HepG2 (cell line): Measurements from ENCODE around the gene LDLRAD4. TPM values are rescaled to one million over a fixed set of nuclear protein-coding genes. Genes with fewer than 3 reads are reported as not detected.

Experiments used
- ATAC-seq: fragments of 200-7000 bp; cut with Tn5 transposase; 3 replicates; pipeline ENCODE4 v1.9.1; 2020; ENCODE audit warnings: mild to moderate bottlenecking, moderate library complexity
- BruUV-seq: library from RNA; stranded (reverse); fragments of 400-500 nt; replicated peaks from 2 replicates; lab custom pipeline; 2021; lab: Mats Ljungman, UMichigan
- CTCF ChIA-PET: fragments of 300-600 bp; formaldehyde crosslinking; extraction: SDS; loops from one replicate; lab custom pipeline; 2021; ENCODE audit warnings: low total read pairs, inconsistent platforms, low intra/inter-chr PET ratio; lab: Yijun Ruan, JAX
- POLR2A ChIA-PET: fragments of 350-600 bp; sonication (Branson Sonifier 250); formaldehyde crosslinking; loops from one replicate; lab custom pipeline; 2020; ENCODE audit warnings: antibody characterized with exemption, inconsistent platforms; lab: Yijun Ruan, JAX
- DNase-seq: peaks from one replicate; pipeline ENCODE4 v3.0.0-alpha.2; 2015; ENCODE audit warnings: low spot score
- FAIRE-seq: peaks from 3 replicates; lab custom pipeline; 2011; peaks lifted over from hg19 to GRCh38; lab: Jason Lieb, UNC
- H2AFZ ChIP-seq: one replicate; pipeline ENCODE4 v1.6.1; 2011; ENCODE audit warnings: low read length, inconsistent platforms
- H3K27ac ChIP-seq: fragments of 300-600 bp; 3 replicates; pipeline ENCODE4 v1.8.0; 2011; ENCODE audit warnings: mixed run types, mild to moderate bottlenecking, mixed read lengths, low read length, inconsistent platforms; ENCODE audit not compliant: insufficient read depth; ENCODE audit errors: extremely low read length
- H3K27me3 ChIP-seq, 2 experiments: fragments of 200-600 bp in 1 of 2; 2 replicates in 1 of 2; 3 replicates in 1 of 2; pipeline versions ENCODE4 v1.6.0 to v1.8.0; 2011; ENCODE audit warnings: low read length in 2 of 2, mild to moderate bottlenecking in 2 of 2, moderate library complexity in 2 of 2, inconsistent platforms in 1 of 2; ENCODE audit not compliant: insufficient read depth in 2 of 2, control insufficient read depth in 1 of 2
- H3K36me3 ChIP-seq, 2 experiments: fragments of 200-600 bp in 1 of 2; replicated peaks in 1 of 2; 2 replicates in 1 of 2; 3 replicates in 1 of 2; pipeline versions ENCODE4 v1.5.1 to v1.8.0; 2011; ENCODE audit warnings: low read length in 2 of 2, inconsistent platforms in 1 of 2; ENCODE audit not compliant: insufficient read depth in 2 of 2, control insufficient read depth in 1 of 2
- H3K4me1 ChIP-seq: 2 replicates; pipeline ENCODE4 v1.5.1; 2012; ENCODE audit warnings: low read length, inconsistent platforms; ENCODE audit not compliant: insufficient read depth
- H3K4me2 ChIP-seq: 2 replicates; pipeline ENCODE4 v1.6.0; 2011; ENCODE audit warnings: low read depth, low read length, inconsistent platforms
- H3K4me3 ChIP-seq, 3 experiments: fragments of 200-600 bp in 1 of 3; sonication (generic), shearing (Covaris generic) in 1 of 3; replicated peaks in 1 of 3; 2 replicates each; pipeline ENCODE4 v1.5.1; 2011 to 2016; ENCODE audit warnings: low read length in 3 of 3, inconsistent platforms in 2 of 3, low read depth in 2 of 3, mild to moderate bottlenecking in 2 of 3, control low read depth in 1 of 3, mixed read lengths in 1 of 3; ENCODE audit not compliant: insufficient read depth in 1 of 3
- H3K79me2 ChIP-seq: one replicate; pipeline ENCODE4 v1.6.1; 2011; ENCODE audit warnings: low read length, inconsistent platforms; ENCODE audit not compliant: insufficient read depth
- H3K9ac ChIP-seq: 2 replicates; pipeline ENCODE4 v1.6.0; 2011; ENCODE audit warnings: mild to moderate bottlenecking, low read depth, low read length, inconsistent platforms; ENCODE audit not compliant: insufficient read depth
- H3K9me3 ChIP-seq: 2 replicates; pipeline ENCODE4 v1.5.1; 2012; ENCODE audit warnings: mild to moderate bottlenecking, low read length
- H4K20me1 ChIP-seq: 2 replicates; pipeline ENCODE4 v1.6.0; 2011; ENCODE audit warnings: inconsistent platforms, mild to moderate bottlenecking, low read length, moderate library complexity; ENCODE audit not compliant: insufficient read depth
- CCAR2 ChIP-seq: fragments of 200-400 bp; formaldehyde crosslinking; optimal IDR thresholded peaks from 2 replicates; pipeline ENCODE3; 2018; ENCODE audit warnings: low read depth, mild to moderate bottlenecking, low read length, moderate library complexity
- CREB3 ChIP-seq: sonication (generic); formaldehyde crosslinking; IDR thresholded peaks from 2 replicates; pipeline ENCODE4 v1.5.0; 2020; ENCODE audit warnings: missing genetic modification reagents
- CTCF ChIP-seq: sonication (generic); formaldehyde crosslinking; IDR thresholded peaks from 2 replicates; pipeline ENCODE4 v1.5.0; 2020; ENCODE audit warnings: mild to moderate bottlenecking, missing genetic modification reagents, moderate library complexity
- JARID2 ChIP-seq: sonication (generic); formaldehyde crosslinking; IDR thresholded peaks from 2 replicates; pipeline ENCODE4 v1.8.1; 2023; ENCODE audit warnings: missing genetic modification reagents, inconsistent platforms; ENCODE audit not compliant: insufficient replicate concordance
- SMAD3 ChIP-seq: sonication (generic); formaldehyde crosslinking; IDR thresholded peaks from 2 replicates; pipeline ENCODE4 v1.4.0; 2020; ENCODE audit warnings: missing genetic modification reagents
- ZBTB33 ChIP-seq: sonication (generic); formaldehyde crosslinking; IDR thresholded peaks from 2 replicates; pipeline ENCODE4 v1.4.0; 2020; ENCODE audit warnings: missing genetic modification reagents
- ZBTB44 ChIP-seq: sonication (generic); formaldehyde crosslinking; IDR thresholded peaks from 2 replicates; pipeline ENCODE4 v1.4.0; 2020; ENCODE audit warnings: missing genetic modification reagents
- ZFP1 ChIP-seq: IDR thresholded peaks from 2 replicates; pipeline ENCODE4 v1.6.1; 2016
- ZNF232 ChIP-seq: sonication (generic); formaldehyde crosslinking; IDR thresholded peaks from 2 replicates; pipeline ENCODE4 v1.4.0; 2020; ENCODE audit warnings: missing genetic modification reagents, borderline replicate concordance
- ZNF44 ChIP-seq: sonication (generic); formaldehyde crosslinking; IDR thresholded peaks from 2 replicates; pipeline ENCODE4 v1.5.1; 2020; ENCODE audit warnings: mild to moderate bottlenecking, missing genetic modification reagents
- ZNF556 ChIP-seq: sonication (generic); formaldehyde crosslinking; IDR thresholded peaks from 2 replicates; pipeline ENCODE4 v1.4.0; 2020; ENCODE audit warnings: mild to moderate bottlenecking, missing genetic modification reagents, borderline replicate concordance
- ZNF558 ChIP-seq: sonication (generic); formaldehyde crosslinking; IDR thresholded peaks from 2 replicates; pipeline ENCODE4 v1.9.0; 2022; ENCODE audit warnings: mild to moderate bottlenecking, missing genetic modification reagents, borderline replicate concordance
- ZNF589 ChIP-seq: sonication (generic); formaldehyde crosslinking; conservative IDR thresholded peaks from 2 replicates; pipeline ENCODE4 v1.8.0; 2022; ENCODE audit warnings: mild to moderate bottlenecking, moderate library complexity, missing genetic modification reagents
- WGBS: methylation state at CpG from one replicate; pipeline ENCODE4 v1.1.6; 2017; ENCODE audit warnings: low lambda C conversion rate; 5-methylcytosine and 5-hydroxymethylcytosine counted together
- in situ Hi-C: cut with HindIII; loops from 2 replicates; pipeline ENCODE4 v1.10.0; 2017; ENCODE audit warnings: low pct_unique_long_range_greater_than_20kb; ENCODE audit not compliant: extremely low pct_ligation_motif_present
- intact Hi-C: fragments of 100-400 bp; cut with micrococcal nuclease; formaldehyde crosslinking; loops from one replicate; pipeline ENCODE4 v1.10.0; 2022; ENCODE audit not compliant: unreplicated experiment
- polyA plus RNA-seq, 8 experiments: library from polyadenylated mRNA; depleted of rRNA in 3 of 8; stranded (reverse) in 7 of 8; unstranded in 1 of 8; fragments of >200 nt; fragmentation: Illumina TruSeq in 4 of 8; extraction: Trizol in 4 of 8; gene quantifications; 2 replicates each; pipeline versions ENCODE4 v1.2.1 to v1.2.3, GENCODE V29; 2011 to 2016; ENCODE audit warnings: low read depth in 4 of 8, missing spikeins in 1 of 8, mixed read lengths in 1 of 8; ENCODE audit not compliant: insufficient read depth in 1 of 8
- total RNA-seq, 5 experiments: library from RNA; depleted of rRNA; stranded (reverse); fragments of >200 nt; fragmentation: Illumina TruSeq; extraction: Trizol; gene quantifications; 2 replicates each; pipeline ENCODE4 v1.2.3, GENCODE V29; 2016; ENCODE audit warnings: low read depth in 1 of 5

The LDLRAD4 gene
- total and polyA plus RNA-seq, 2 of the 13 experiments (the other 11 are each of a cell fraction or from before 2014, with no cell fraction given): 13.6 to 20.9 TPM

GRCh38 chr18:13311193-13311592 lies 92.6 kb downstream of the LDLRAD4 start:
- FAIRE-seq: no peak
- CTCF ChIA-PET: no interaction called here
- Histone ChIP-seq H3K4me2 (no peak overlapping the region), H3K36me3 (no peaks in the 10 kb centered on the region), H3K9me3 (peaks cover 11% of the 10 kb centered on the region), H3K4me1 (peaks cover 20% of the 10 kb centered on the region), H3K27me3 (no peaks in the 10 kb centered on the region), H3K4me3 (no peak overlapping the region), H3K27ac (no peak overlapping the region), H4K20me1 (no peaks in the 10 kb centered on the region), H3K79me2 (no peaks in the 10 kb centered on the region), H3K9ac (no peak overlapping the region), H2AFZ (no peak overlapping the region)
- no peak for ATAC-seq
- intact Hi-C loops (no loop called here), in situ Hi-C loops (no loop called here)
- no TSS peak for BruUV-seq
- POLR2A ChIA-PET: no interaction called here
- no peak for DNase-seq
- WGBS: 100% methylated on average over 2 of the region's 10 CpGs
- TF ChIP-seq ZBTB33 (peak; percentile 56; the same call in 1 of the 2 replicates), CTCF (CRISPR knock-in tag) (no peak)

DNA sequence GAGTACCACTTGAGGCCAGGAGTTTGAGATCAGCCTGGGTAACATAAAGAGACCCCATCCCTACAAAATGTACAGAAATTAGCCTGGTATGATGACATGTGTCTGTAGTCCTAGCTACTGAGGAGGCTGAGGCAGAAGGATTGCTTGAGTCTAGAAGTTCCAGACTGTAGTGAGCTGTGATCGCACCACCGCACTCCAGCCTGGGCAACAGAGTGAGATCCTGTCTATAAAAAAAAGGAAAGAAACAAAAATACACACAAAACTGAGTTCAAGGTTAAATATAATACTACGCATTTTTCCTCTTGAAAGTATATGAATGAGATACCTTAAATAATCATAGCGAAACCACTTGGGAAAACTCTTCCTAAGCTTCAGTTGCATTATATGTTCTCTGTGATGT lies 94.0 kb downstream of the LDLRAD4 start:
- Histone ChIP-seq H3K36me3 (no peaks in the 10 kb centered on the region), H3K27ac (peak overlapping the region; percentile 65), H2AFZ (no peak overlapping the region), H3K4me1 (peaks cover 20% of the 10 kb centered on the region), H4K20me1 (no peaks in the 10 kb centered on the region), H3K9ac (no peak overlapping the region), H3K27me3 (no peaks in the 10 kb centered on the region), H3K79me2 (no peaks in the 10 kb centered on the region), H3K4me2 (peak overlapping the region; percentile 69), H3K9me3 (peaks cover 16% of the 10 kb centered on the region), H3K4me3 (no peak overlapping the region)
- ATAC-seq: no peak
- no peak for FAIRE-seq
- ChIA-PET CTCF (no interaction called here), POLR2A (interaction anchor here (1.4 kb wide), 1 partner anchor 26 kb away, joined by 5 read pairs; no protein-coding TSS in a partner anchor)
- BruUV-seq: no TSS peak
- intact Hi-C loops (no loop called here), in situ Hi-C loops (no loop called here)
- WGBS: 84% methylated on average over 4 of the region's 4 CpGs
- no peak for DNase-seq
- TF ChIP-seq CREB3 (CRISPR knock-in tag): no peak
- no peak for TF ChIP-seq ZNF589 (CRISPR knock-in tag)
- TF ChIP-seq ZNF558 (CRISPR knock-in tag): no peak
- TF ChIP-seq ZFP1 (CRISPR knock-in tag): no peak
- no peak for TF ChIP-seq ZBTB44 (CRISPR knock-in tag)
- TF ChIP-seq CCAR2: no peak
- TF ChIP-seq SMAD3 (CRISPR knock-in tag): no peak
- TF ChIP-seq ZNF44 (CRISPR knock-in tag): no peak
- TF ChIP-seq JARID2 (CRISPR knock-in tag): no peak
- TF ChIP-seq ZNF556 (CRISPR knock-in tag): no peak
- no peak for TF ChIP-seq ZNF232 (CRISPR knock-in tag)
